ENCODE results near the gene ASH1L. TPM values are rescaled to one million over a fixed set of nuclear protein-coding genes. Genes with fewer than 3 reads are reported as not detected.

The ASH1L gene
- total and polyA plus RNA-seq, 9 of the 15 experiments (the other 6 are each of a cell fraction or from before 2014, with no cell fraction given), result 2.0 to 23.3 (median 14.6) TPM

DNA sequence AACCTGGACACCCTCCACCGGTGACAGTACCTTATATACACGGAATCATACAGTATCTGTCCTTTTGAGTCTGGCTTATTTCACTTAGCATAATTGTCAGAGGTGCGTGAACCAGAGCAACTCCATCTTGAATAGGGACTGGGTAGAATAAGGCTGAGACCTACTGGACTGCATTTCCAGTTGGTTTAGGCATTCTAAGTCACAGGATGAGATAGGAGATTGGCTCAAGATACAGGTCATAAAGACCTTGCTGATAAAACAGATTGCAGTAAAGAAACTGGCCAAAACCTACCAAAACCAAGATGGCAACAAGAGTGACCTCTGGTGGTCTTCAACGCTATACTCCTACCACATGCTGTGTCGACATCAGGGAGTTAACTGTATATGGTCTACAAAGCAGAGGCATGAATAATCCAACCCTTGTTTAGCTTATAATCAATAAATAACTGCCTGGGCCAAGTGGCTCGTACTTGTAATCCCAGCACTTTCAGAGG, 255.3 kb downstream of the ASH1L start (continued):
- TF ChIP-seq PYGO2 (tag; IDR thresholded peaks at IDR 0.05), result peak; percentile 96
- TF ChIP-seq, protein P1, sequence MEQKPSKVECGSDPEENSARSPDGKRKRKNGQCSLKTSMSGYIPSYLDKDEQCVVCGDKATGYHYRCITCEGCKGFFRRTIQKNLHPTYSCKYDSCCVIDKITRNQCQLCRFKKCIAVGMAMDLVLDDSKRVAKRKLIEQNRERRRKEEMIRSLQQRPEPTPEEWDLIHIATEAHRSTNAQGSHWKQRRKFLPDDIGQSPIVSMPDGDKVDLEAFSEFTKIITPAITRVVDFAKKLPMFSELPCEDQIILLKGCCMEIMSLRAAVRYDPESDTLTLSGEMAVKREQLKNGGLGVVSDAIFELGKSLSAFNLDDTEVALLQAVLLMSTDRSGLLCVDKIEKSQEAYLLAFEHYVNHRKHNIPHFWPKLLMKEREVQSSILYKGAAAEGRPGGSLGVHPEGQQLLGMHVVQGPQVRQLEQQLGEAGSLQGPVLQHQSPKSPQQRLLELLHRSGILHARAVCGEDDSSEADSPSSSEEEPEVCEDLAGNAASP (IDR thresholded peaks at IDR 0.05), result no peak
- TF ChIP-seq ATF2 (CRISPR knock-in tag; IDR thresholded peaks at IDR 0.05), result no peak
- peak; percentile 90 for TF ChIP-seq ZNF133 (CRISPR knock-in tag; IDR thresholded peaks at IDR 0.05)
- TF ChIP-seq ELF2 (CRISPR knock-in tag; IDR thresholded peaks at IDR 0.05), result peak; percentile 39; the same call in 1 of the 2 replicates
- TF ChIP-seq ZNF644 (tag; IDR thresholded peaks at IDR 0.05; ENCODE audit: low read depth), result peak; percentile 98

GRCh38 chr1:155305881-155306391, 256.7 kb downstream of the ASH1L start:
- no peaks in the 10 kb centered on the region for H3K9me1 ChIP-seq (ENCODE audit: control insufficient read depth, insufficient read depth, low read length)
- H3K36me3 ChIP-seq (ENCODE audit: control insufficient read depth, insufficient read depth, low read length), result peaks cover 13% of the 10 kb centered on the region; the same call in 1 of the 3 replicates
- H2AFZ ChIP-seq (ENCODE audit: low read depth, low read length), result peak overlapping the region; percentile 58
- H3K4me2 ChIP-seq (ENCODE audit: insufficient read depth, low read length), result no peak overlapping the region
- H4K20me1 ChIP-seq (replicated peaks; ENCODE audit: control insufficient read depth, insufficient read depth, low read length), result no peaks in the 10 kb centered on the region
- in situ Hi-C loops (cut with MboI), result loop anchor here (25.0 kb wide), 1 partner anchor 1431 kb away; the partner anchor contains the start of genes ISG20L2, METTL25B and MRPL24
- no peak for ATAC-seq
- H3K27me3 ChIP-seq (ENCODE audit: control insufficient read depth in 2 of 2, insufficient read depth in 2 of 2, low read length in 2 of 2), result no peaks in the 10 kb centered on the region
- BruUV-seq (replicated peaks), result no TSS peak
- peaks cover 33% of the 10 kb centered on the region for H3K79me2 ChIP-seq (ENCODE audit: control insufficient read depth, insufficient read depth, low read length)
- no peaks in the 10 kb centered on the region for H3K9me3 ChIP-seq (replicated peaks; ENCODE audit: control insufficient read depth, insufficient read depth, low read depth, low read length)
- peaks cover 22 to 37% of the 10 kb centered on the region in 2 experiments; a peak in 4 of 5 replicates for H3K4me1 ChIP-seq (replicated peaks in 1 of 2; ENCODE audit: control insufficient read depth in 2 of 2, insufficient read depth in 2 of 2, low read length in 2 of 2)
- peak overlapping the region in 1 of 2 experiments; percentile 80; a peak in 2 of 4 replicates for H3K9ac ChIP-seq (ENCODE audit: insufficient read depth in 1 of 2, low read depth in 2 of 2, low read length in 2 of 2)
- no peak for FAIRE-seq
- CTCF ChIA-PET (ENCODE audit: low intra/inter-chr PET ratio), result interaction anchor here (1.2 kb wide), 1 partner anchor 55 kb away, joined by 4 read pairs; no protein-coding TSS in a partner anchor
- intact Hi-C loops (cut with micrococcal nuclease), result no loop called here
- no peak overlapping the region; the same call in 2 of the 3 replicates for H3K27ac ChIP-seq (ENCODE audit: extremely low read depth, low read depth, low read length)
- DNase-seq (ENCODE audit: extremely low read depth in 1 of 4, low spot score in 3 of 4), result no peak
- H3K4me3 ChIP-seq, result no peak overlapping the region
- POLR2A ChIA-PET, result interaction anchor here (1.0 to 1.5 kb wide), 7 partner anchors 12 to 55 kb away, joined by 3 to 4 read pairs (median 3); partner anchors contain the start of gene RUSC1
- WGBS (ENCODE audit: insufficient coverage, low coverage, missing lambda C conversion rate), result 60% methylated on average over 7 of the region's 7 CpGs
- no peak for TF ChIP-seq TCF3 (CRISPR knock-in tag; IDR thresholded peaks at IDR 0.05)
- TF ChIP-seq DEAF1 (CRISPR knock-in tag; IDR thresholded peaks at IDR 0.05), result no peak
- no peak for TF ChIP-seq SMAD4 (CRISPR knock-in tag; conservative IDR thresholded peaks at IDR 0.05)
- TF ChIP-seq HNRNPK (IDR thresholded peaks at IDR 0.05; ENCODE audit: low read depth, low read length, poor library complexity, severe bottlenecking), result no peak
- TF ChIP-seq, protein P2, sequence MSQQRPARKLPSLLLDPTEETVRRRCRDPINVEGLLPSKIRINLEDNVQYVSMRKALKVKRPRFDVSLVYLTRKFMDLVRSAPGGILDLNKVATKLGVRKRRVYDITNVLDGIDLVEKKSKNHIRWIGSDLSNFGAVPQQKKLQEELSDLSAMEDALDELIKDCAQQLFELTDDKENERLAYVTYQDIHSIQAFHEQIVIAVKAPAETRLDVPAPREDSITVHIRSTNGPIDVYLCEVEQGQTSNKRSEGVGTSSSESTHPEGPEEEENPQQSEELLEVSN (IDR thresholded peaks at IDR 0.05; ENCODE audit: borderline replicate concordance in 1 of 2, extremely low read depth in 1 of 2, insufficient read depth in 1 of 2, insufficient read length in 1 of 2, low read depth in 1 of 2, low read length in 1 of 2, poor library complexity in 1 of 2, severe bottlenecking in 1 of 2), result no peak
